Embryonic facial prominence (tissue), 1 donor: ENCODE results near the gene TRIP12.
"Not testable (repeated sequence)": the region's sequence is repeated elsewhere in the genome, so short reads cannot be mapped to it uniquely, and the experiment has no call there.

Experiments
- DNase-seq: peaks from one replicate; pipeline ENCODE4 v3.0.0-alpha.2; 2016; ENCODE audit errors: extremely low spot score

TRIP12 gene

GRCh38 chr2:229768235-229768634, 153.6 kb downstream of the TRIP12 start:
- DNase-seq, result no peak

GRCh38 chr2:229765721-229766120, 156.1 kb downstream of the TRIP12 start:
- DNase-seq, result no peak

- DNase-seq, result no peak
Measured at GRCh38 chr2:229761663-229762062, 160.1 kb downstream of the TRIP12 start.

- DNase-seq, result not testable (repeated sequence)
Measured at GRCh38 chr2:229757462-229757861, 164.3 kb downstream of the TRIP12 start.

GRCh38 chr2:229752970-229753729, 168.7 kb downstream of the TRIP12 start:
- no peak for DNase-seq

GRCh38 chr2:229749779-229750178, 172.0 kb downstream of the TRIP12 start:
- DNase-seq, result no peak

GRCh38 chr2:229748950-229749349, 172.9 kb downstream of the TRIP12 start:
- no peak for DNase-seq

- DNase-seq, result not testable (repeated sequence)
Measured at GRCh38 chr2:229742691-229743090, 179.1 kb downstream of the TRIP12 start.

- DNase-seq, result no peak
Measured at GRCh38 chr2:229740279-229740678, 181.5 kb downstream of the TRIP12 start.

GRCh38 chr2:229738024-229738625, 183.7 kb downstream of the TRIP12 start:
- no peak for DNase-seq

GRCh38 chr2:229734410-229734809, 187.4 kb downstream of the TRIP12 start:
- no peak for DNase-seq

- DNase-seq, result no peak
Measured at GRCh38 chr2:229733611-229734245, 188.1 kb downstream of the TRIP12 start.

GRCh38 chr2:229732897-229733296, 188.9 kb downstream of the TRIP12 start:
- no peak for DNase-seq

- no peak for DNase-seq
Measured at GRCh38 chr2:229731916-229732315, 189.9 kb downstream of the TRIP12 start.

GRCh38 chr2:229731363-229731762, 190.4 kb downstream of the TRIP12 start:
- DNase-seq, result no peak

- no peak for DNase-seq
Measured at GRCh38 chr2:229728370-229728769, 193.4 kb downstream of the TRIP12 start.

GRCh38 chr2:229726643-229727042, 195.2 kb downstream of the TRIP12 start:
- DNase-seq, result no peak

GRCh38 chr2:229725716-229726574, 195.9 kb downstream of the TRIP12 start:
- DNase-seq, result no peak

GRCh38 chr2:229723192-229723591, 198.6 kb downstream of the TRIP12 start:
- not testable (repeated sequence) for DNase-seq

- DNase-seq, result no peak
Measured at GRCh38 chr2:229719926-229720647, 201.7 kb downstream of the TRIP12 start.

GRCh38 chr2:229718057-229718456, 203.8 kb downstream of the TRIP12 start:
- no peak for DNase-seq
